GM12801 (cell line): ENCODE results near the gene PLA2G4B.

Experiments
- CTCF ChIP-seq: IDR thresholded peaks from one replicate; pipeline ENCODE4 v1.5.1; 2011; ENCODE audit warnings: control low read depth; ENCODE audit not compliant: insufficient read length; ENCODE audit errors: extremely low read depth

Gene PLA2G4B

GRCh38 chr15:41840673-41841072, 2.0 kb downstream of the PLA2G4B start:
- TF ChIP-seq CTCF = no peak

GRCh38 chr15:41841131-41841530, 2.5 kb downstream of the PLA2G4B start:
- no peak for TF ChIP-seq CTCF

- no peak for TF ChIP-seq CTCF
These were observed 3.6 kb downstream of the PLA2G4B start for GRCh38 chr15:41842229-41842628.

GRCh38 chr15:41843571-41843970, 4.9 kb downstream of the PLA2G4B start:
- TF ChIP-seq CTCF = no peak

- no peak for TF ChIP-seq CTCF
These were observed 6.2 kb downstream of the PLA2G4B start for GRCh38 chr15:41844814-41845213.

GRCh38 chr15:41847206-41847605, 8.6 kb downstream of the PLA2G4B start:
- TF ChIP-seq CTCF = no peak

- no peak for TF ChIP-seq CTCF
These were observed 9.3 kb downstream of the PLA2G4B start for GRCh38 chr15:41847981-41848380.

- no peak for TF ChIP-seq CTCF
These were observed 10.0 kb downstream of the PLA2G4B start for GRCh38 chr15:41848631-41849030.
